Measurements from ENCODE around the gene CYP26C1. TPM values are rescaled to one million over a fixed set of nuclear protein-coding genes. Genes with fewer than 3 reads are reported as not detected.

Gene CYP26C1
- total RNA-seq, 2 donors from 2014 or later = 0.05 TPM; not detected in 1

GRCh38 chr10:93063144-93063976 lies 2.8 kb downstream of the CYP26C1 start:
- intact Hi-C loops (cut with DNase I) = no loop called here
- DNase-seq (no peak), ATAC-seq (no peak)

GRCh38 chr10:93063977-93064660 lies 3.5 kb downstream of the CYP26C1 start:
- intact Hi-C loops (cut with DNase I) = no loop called here
- DNase-seq = no peak
- no peak for ATAC-seq

GRCh38 chr10:93064874-93065660 lies 4.5 kb downstream of the CYP26C1 start:
- no peak for DNase-seq
- no peak for ATAC-seq
- intact Hi-C loops (cut with DNase I) = no loop called here

- ATAC-seq = no peak
- intact Hi-C loops (cut with DNase I) = no loop called here
- no peak for DNase-seq
Observed at GRCh38 chr10:93065675-93066543, 5.3 kb downstream of the CYP26C1 start.

- ATAC-seq (no peak), DNase-seq (no peak)
- intact Hi-C loops (cut with DNase I) = no loop called here
Observed at GRCh38 chr10:93066544-93066913, 5.9 kb downstream of the CYP26C1 start.

- DNase-seq = no peak
- no peak for ATAC-seq
- intact Hi-C loops (cut with DNase I) = no loop called here
Observed at GRCh38 chr10:93067443-93068365, 7.1 kb downstream of the CYP26C1 start.

GRCh38 chr10:93068411-93069244 lies 8.0 kb downstream of the CYP26C1 start:
- intact Hi-C loops (cut with DNase I) = no loop called here
- ATAC-seq (peak in 1 of 2 donors; percentile 28), DNase-seq (no peak)

- ATAC-seq (no peak), DNase-seq (no peak)
- intact Hi-C loops (cut with DNase I) = no loop called here
Observed at GRCh38 chr10:93069245-93069561, 8.6 kb downstream of the CYP26C1 start.

GRCh38 chr10:93070378-93071176 lies 10.0 kb downstream of the CYP26C1 start:
- intact Hi-C loops (cut with DNase I) = no loop called here
- ATAC-seq (no peak), DNase-seq (no peak)

- intact Hi-C loops (cut with DNase I) = no loop called here
- ATAC-seq = no peak
- no peak for DNase-seq
Observed at GRCh38 chr10:93071177-93071472, 10.5 kb downstream of the CYP26C1 start.

- ATAC-seq = peak; percentile 22 to 28
- intact Hi-C loops (cut with DNase I) = no loop called here
- DNase-seq = no peak
Observed at GRCh38 chr10:93071674-93072224, 11.2 kb downstream of the CYP26C1 start.

GRCh38 chr10:93072225-93072712 lies 11.7 kb downstream of the CYP26C1 start:
- intact Hi-C loops (cut with DNase I) = no loop called here
- ATAC-seq (no peak), DNase-seq (no peak)

GRCh38 chr10:93072713-93073538 lies 12.3 kb downstream of the CYP26C1 start:
- ATAC-seq (no peak), DNase-seq (no peak)
- intact Hi-C loops (cut with DNase I) = no loop called here

- intact Hi-C loops (cut with DNase I) = no loop called here
- ATAC-seq = peak in 1 of 2 donors; percentile 13
Observed at GRCh38 chr10:93073539-93074146, 13.0 kb downstream of the CYP26C1 start, which contains the start of gene CYP26A1. CYP26A1 (plus strand) TSS chr10:93073893; CDS start chr10:93073935, 42 bp downstream.

GRCh38 chr10:93074147-93074596 lies 13.6 kb downstream of the CYP26C1 start:
- intact Hi-C loops (cut with DNase I) = no loop called here
- no peak for DNase-seq
- peak in 1 of 2 donors; percentile 17 for ATAC-seq

More at GRCh38 chr10:93073539-93074146, 13.0 kb downstream of the CYP26C1 start, which contains the start of gene CYP26A1:
- no peak for DNase-seq
